T-helper 1 cell (primary cell): ENCODE results near the gene ABLIM1.

Source experiments
- DNase-seq, 5 donors: peaks; one replicate each; pipeline ENCODE4 v3.0.0-alpha.2; 2012 to 2020

The ABLIM1 gene

DNA sequence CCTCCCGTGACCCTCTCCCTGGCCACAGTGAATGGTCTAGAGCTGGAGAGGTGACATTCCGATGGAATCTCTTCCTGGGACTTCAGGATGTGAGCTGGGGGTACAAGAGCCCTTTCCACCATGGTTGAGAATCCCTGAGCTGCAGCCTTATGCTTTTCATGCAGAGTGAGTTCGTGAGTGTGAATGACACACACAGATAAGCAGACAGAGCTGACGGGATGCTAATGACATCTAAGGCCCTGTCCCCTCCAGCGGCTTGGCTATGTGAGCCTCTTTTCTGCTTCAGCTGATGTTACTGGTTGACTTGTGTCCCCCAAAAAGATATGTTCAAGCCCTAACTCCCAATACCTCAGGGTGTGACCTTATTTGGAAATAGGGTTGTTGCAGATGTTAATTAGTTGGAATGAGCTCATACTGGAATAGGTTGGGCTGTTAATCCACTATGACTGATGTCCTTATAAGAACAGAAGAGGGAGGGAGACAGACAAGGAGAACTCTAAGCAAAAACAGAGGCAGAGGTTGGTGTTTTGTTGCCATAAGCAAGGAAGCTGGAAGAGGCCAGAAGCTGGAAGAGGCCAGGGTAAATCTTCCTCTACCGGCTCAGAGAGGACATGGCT is 142.7 kb downstream of the ABLIM1 start:
- no peak for DNase-seq

DNA sequence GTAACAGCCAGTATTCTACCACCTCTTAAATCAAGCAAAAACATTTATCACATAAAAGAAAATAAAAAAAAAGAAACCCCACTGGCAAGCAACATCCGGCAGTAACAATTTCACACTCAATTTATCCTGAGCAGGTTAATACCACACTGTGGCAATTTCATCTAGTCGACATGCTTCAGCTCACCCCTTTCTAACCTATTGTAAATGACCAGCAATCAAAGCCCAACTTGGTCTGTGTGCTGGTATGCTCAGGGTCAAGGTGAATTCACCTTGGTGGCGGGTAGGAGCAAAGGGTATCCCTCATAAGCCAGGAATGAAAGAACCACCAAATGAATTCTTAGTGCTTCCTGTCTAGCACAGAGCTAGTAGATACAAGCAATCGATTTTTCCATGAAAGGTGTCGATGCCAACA is 144.7 kb downstream of the ABLIM1 start:
- DNase-seq, result no peak

DNA sequence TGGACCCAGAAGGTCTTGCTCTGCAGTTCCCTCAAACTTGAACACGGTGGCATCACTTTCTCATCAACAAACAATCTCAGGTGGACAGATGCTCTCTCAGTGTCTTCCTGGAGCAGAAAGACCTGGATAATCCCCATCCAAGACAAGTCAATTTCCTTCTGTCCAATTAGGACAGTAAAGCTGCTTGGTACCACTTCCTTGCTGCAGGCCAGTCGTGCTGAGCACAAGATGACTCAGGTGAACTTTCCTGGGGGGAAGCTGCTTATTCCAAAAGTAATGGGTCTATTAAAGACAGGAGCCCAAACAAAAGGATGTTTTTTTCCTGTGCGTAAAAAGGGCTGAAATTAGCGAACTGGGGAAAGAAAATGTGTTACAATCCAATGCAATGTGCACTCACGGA is 146.2 kb downstream of the ABLIM1 start:
- no peak for DNase-seq

DNA sequence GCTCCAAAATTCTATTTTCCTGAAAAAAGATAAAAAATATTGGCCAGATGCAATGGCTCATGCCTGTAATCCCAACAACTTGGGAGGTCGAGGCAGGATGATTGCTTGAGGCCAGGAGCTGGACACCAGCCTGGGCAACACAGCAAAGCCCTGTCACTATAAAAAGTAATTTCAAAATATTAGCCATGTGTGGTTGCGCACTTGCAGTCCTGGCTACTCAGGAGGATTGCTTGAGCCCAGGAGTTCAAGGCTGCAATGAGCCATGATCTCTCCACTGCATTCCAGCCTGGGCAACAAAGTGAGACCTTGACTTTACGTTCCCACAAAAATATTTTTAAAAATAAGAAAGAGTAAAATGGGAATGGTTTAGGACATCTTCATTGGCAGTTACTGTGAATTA is 149.7 kb downstream of the ABLIM1 start:
- DNase-seq, result no peak

DNA sequence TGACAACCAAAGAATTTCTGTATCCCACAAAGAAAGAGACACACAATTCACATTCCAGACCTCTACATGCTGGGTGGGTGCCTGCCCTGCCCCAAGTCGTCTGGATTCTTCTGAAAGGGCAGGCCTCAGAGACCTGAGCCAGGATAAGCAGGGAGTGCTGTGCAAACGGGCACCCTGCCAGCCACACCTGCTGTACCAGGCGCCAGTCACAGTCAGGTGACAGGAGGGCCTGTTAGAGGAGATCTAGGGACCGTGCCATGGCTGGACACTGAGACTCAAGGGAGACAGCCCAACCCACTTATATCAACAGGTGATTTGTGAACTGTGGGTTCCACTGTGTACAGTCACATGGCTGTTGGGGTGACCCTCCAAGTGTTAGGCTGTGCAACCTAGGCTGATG is 150.6 kb downstream of the ABLIM1 start:
- DNase-seq, result no peak

DNA sequence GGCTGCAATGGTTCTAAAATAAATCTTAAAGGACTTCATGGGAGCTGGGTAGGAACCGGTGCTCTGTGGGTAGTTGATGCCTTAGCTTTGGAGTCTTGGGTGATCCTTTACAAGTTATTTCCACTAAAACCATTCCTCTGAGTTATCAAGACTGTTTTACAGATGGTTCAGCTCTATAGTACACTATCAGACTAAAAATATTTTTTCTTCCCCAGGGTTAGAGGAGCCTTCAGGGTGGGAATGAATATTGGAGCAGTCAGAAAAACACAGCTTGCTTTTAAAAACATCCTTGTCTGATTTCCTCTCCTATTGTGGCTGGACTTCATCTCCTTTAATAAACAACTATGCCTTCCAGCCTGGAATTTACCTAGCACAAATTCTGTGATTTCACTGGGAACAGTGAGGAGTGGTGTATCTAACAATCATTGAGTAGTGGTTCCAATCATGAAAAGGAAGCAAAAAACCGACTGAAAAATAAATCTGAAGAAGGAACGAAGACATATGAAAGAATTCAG is 151.1 kb downstream of the ABLIM1 start:
- no peak for DNase-seq

DNA sequence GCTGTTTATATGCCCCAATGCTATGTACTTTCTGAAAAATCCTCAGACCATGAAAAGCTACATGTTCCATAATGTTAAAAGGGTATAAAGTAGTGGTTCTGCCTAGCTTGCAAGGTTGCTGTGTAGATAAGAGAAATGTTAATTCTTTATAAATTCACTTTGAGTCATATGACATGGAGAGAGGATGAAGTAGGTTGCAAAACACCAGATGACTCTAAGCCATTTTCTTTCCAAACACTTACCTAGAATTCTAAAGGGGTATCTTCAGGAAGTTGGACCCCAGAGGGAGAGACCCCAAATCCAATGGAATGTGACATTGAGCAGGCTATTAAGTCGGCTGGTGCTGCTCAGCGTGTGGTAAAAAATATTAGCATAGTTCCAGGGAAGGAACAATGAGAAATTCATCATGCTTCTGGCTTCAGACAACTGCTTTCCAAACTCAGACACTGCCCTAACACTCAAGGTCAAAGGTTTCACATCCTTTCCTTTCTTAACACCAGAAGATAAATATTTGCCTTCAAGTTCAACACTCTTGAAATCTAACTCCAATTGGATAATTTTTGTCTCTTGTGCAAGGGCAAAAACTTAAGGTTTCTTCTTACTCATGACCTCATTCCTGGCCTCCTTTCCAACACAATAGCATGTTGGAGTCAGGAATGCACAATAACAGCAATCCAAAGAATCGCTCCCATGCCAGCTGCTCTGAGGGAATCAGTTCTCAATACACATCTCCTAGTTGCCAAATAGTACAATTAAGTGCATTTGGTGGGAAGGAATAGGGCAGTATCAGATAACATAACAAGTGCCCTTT is 153.1 kb downstream of the ABLIM1 start:
- DNase-seq, result no peak

DNA sequence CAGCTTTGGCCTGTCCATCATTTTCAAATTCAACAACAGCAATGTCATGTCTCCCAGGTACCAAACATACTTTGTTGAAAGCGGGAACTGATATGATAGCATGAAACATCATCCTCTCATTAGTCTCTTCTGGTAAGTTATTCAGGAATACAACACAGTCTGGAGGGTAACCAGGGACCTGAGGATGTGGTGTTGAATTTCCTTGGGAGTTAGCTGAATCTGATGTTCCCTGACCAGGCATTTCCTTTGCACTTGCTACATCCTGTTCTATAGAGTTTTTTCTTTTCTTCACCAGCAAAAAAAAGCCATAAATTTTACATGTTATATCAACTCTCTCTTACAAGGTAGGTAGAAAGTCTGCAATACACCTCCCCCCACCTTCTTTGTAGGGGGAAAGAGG is 156.0 kb downstream of the ABLIM1 start:
- DNase-seq, result no peak

DNA sequence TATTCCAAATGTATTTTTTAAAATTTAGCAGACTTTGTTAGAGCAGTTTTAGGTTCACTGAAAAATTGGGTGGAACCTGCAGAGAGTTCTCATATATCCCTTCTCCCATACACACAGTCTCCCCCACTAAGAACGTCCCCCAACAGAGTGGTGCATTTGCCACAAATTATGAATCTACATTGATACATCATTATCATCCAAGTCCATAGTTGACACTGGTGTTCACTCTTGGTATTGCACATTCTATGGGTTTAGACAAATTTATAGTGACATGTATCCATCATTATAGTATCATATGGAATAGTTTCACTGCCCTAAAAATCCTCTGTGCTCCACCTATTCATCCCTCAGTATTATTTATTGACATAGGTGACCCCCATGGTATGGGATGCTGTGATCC is 156.4 kb downstream of the ABLIM1 start:
- DNase-seq, result no peak

DNA sequence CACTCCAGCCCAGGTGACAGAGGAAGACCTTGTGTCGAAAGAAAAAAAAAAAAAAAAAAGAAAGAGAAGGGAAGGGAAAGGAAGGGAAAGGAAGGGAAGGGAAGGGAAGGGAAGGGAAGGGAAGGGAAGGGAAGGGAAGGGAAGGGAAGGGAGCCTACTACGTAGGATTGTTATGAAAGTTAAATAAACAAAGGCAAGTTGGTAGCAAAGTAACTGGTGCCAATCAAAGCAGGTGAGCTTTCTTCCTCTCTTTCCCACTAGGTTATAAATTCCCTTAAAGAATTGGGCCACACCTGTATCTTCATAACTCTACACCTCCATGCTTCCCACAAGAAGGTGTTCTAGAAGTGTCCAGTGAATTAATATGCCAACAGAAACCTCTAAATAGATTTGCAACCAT is 157.4 kb downstream of the ABLIM1 start:
- no peak for DNase-seq

DNA sequence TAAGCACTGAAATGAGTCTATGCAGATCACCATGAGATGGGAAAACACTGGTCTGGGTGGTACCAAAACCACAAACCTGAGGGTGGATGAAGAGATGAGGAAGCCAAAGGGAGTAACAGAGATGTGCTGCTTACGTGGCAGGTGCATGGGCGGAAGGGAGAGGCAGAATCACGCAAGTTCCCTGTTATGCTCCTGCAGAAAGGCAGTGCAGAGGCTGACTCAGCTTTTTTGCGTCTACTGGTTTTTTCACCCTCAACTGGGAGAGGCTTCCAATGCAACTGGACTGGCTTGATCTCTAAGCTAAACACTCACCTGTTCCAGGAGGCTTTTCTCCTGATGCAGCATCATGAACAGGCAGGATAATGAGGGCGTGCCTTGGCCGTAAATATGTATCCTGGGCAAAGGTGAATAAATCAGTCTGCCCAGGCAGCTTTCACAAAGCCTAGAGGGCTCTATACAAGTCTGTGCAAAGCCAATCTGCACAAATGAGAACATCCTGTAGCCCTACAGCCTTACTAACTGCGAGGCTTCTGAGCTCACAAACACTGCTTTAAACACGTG is 158.4 kb downstream of the ABLIM1 start:
- DNase-seq, result peak in 3 of 5 donors; percentile 5 to 87 (median 39)

DNA sequence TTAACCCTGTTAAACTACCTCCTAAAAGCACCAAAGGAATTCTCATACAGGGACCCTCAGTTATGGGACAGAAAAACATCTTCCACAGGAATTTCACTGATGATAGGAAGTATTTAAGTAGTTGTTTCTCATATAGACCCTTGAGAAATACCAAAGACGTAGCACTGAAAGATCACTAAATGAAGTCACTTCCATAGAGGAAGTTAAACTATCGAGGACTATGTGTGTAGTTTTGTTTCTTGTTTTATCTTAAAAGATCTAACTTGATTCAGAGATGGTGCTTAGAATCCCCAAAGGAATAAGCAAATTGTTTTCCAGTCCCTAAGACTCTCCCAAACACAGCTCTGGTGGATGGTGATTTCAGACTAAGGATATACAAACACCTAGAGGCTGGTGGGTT is 159.0 kb downstream of the ABLIM1 start:
- no peak for DNase-seq

DNA sequence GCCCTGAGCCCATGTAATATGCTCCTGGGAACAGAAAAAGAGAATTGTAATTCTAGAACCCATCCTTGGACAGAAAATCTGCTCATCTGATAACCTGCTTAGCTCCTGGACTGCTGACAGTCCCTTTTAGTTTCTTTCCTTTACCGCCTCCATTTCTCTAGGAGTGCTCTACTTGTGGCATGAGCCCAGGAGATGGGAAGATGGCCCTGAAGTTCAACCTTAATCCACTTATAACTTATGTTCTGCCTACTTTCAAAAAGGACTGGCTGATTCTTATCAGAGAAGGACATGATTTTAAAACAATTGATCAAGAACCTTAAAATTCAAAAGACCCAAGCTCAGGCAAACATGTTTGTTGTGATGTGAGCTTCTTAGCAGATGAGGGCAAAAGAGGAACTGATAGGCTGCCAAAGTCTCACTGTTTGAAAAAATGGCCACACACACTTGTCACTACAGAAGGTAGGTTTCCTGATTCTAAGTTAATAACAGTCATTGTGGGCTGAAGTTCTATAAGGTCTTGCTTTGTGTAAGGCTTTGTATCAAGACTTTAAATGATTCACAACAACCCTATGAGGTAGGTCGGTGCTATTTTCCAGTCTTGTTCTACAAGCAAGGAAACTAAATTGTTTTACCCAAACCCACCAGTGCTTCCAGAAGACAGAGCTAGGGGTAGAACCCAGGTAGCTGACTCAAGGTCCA is 159.5 kb downstream of the ABLIM1 start:
- DNase-seq, result peak in 1 of 5 donors; percentile 33

DNA sequence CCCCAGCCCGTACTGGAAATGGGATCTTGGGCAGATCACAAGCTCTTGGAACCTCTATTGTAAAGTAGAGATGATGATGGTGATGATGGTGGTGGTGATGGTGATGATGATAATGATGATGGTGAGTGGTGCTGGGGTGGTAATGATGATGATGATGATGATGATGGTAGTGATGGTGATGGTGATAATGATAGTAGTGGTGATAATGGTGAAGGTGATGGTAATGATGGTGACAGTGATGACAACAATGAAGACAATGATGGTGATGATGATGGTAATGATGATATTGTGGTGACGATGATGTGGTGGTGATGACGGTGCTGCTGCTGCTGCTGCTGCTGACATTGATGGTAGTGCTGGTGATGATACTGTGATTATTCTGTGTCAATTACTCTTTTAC is 162.8 kb downstream of the ABLIM1 start:
- DNase-seq, result no peak

DNA sequence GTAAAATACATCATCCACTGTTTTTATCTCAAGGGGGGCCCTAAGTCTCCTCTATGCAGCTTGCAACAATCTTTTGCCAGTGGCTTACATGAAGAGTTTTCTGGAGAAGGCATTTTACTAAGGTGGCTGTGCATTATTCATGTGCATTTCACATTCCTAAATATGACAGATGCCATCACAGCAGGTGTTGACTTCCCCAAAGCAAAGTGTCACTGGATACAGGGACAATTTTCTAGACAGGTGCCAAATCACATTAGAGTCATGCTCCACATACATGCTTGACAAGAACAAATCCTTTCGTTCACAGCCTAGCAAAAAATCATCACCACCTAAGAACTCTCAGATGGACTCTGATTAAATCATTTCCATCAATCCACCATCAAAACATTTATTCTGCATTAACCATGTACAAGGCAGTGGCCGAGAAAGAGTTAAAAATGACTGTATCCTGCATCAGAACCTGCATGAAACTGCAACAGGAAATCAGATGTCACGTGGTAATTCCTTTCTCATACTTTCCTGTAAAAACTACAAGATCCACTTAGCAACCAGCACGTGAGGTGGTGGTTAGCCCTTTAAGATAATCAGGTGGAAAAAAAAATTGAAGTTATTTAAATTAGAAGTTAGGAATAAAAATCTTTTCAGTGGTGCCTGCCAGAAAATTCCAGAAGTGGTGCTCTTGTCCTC is 165.6 kb downstream of the ABLIM1 start:
- DNase-seq, result peak in 1 of 5 donors; percentile 80

DNA sequence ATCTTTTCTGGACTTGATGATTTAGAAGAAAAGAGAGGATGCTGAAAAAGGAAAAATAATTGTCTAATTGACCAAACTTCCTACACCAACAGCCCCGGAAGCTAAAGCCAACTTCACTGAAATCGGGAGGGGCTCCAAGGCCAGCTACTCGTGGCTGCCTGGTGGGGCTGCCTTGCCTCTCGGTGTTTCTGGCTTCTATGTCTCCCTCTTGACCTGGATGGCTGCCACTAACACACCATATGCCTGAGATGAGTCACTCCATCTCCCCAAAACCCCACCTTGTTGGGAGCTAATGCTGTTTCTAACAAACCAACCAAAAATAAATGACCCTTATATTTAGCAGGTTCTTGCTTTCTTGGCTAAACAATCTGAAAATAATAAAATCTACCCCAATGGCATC is 166.1 kb downstream of the ABLIM1 start:
- DNase-seq, result no peak

DNA sequence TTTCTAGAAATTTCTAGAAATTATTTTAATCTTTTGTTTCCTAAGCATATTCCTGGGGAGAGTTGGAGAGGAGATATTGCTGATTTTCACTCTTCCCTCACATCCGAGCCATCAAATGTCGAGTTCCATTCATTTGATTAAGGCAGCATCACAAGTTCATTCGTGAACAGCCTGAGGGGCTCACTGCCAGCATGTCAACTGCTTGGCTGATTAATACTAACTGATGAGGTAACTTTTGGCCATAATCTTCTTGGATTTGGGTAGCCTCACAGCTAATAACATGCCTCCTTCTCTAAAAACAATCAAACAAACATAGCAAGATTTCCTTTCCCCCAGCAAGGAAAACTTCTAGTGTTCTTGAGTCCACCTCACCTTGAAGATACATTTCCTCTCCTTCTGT is 166.7 kb downstream of the ABLIM1 start:
- DNase-seq, result no peak

DNA sequence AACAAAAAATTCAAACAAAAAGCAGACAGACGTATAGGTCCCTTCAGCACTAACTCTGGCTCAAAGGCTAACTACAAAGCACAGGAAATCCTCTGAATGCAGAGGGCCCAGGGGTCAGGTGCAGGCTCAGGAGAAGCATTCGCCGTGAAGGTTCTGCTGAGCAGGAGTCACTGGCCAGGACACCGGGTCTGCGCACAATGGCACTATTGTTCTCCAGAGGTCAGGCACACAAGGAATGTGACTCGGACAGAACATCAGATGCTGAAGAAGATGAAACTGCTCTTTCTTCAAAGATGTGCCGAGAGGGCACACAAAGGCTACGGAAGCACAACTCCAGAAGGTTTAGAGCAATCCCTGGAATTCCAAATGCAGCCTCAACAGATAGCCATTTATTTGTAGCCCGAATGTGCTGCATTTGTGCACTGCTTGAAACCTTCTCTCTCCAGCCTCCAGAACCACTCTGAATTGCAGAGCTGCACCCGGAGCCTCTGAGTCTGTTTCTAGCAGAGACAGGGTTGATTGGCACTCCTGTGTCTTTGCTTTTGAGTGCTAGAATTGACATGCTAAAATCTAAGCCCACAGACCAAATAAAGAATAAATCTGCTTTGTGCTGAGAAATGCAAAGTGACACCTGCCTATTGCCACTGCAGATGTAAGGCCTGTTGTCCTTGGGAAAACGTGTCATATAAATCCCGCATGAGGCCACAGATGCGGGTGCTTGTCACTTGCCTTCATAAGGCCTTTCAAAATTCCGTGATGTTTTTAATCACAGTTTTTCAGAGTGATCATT is 168.4 kb downstream of the ABLIM1 start:
- DNase-seq, result no peak

DNA sequence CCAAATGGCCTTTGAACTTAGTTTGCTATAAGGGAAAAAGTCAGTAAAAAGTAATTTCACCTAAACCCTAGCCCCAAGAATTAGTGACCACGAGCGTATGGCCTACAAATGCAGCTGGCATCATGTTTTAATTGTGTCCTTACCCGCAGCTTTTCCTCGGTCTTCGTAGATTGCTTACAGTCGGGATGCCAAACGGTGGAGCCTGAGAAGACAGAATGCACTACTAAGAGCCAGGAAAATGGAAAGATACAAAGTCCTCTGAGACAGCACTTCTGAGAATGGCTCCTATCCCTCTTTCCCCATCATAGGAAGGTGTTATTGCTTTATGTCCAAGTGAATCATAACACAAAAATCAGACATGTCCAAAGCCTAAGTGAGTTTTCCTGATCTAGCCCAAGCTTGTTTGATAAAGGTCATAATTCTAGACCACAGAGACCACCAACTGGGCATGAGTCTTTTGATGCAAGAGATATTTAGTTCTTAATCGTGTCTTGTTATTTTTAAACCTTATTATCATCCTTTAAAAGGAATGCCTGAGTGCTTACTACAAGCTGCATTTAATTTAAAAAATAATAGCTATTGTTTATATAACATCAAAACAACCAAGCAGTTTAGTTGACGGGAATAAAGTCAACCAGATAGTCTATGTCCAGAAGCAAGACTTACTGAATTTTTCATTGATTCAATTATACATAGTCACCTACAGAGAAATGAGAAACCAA is 170.1 kb downstream of the ABLIM1 start:
- DNase-seq, result no peak

DNA sequence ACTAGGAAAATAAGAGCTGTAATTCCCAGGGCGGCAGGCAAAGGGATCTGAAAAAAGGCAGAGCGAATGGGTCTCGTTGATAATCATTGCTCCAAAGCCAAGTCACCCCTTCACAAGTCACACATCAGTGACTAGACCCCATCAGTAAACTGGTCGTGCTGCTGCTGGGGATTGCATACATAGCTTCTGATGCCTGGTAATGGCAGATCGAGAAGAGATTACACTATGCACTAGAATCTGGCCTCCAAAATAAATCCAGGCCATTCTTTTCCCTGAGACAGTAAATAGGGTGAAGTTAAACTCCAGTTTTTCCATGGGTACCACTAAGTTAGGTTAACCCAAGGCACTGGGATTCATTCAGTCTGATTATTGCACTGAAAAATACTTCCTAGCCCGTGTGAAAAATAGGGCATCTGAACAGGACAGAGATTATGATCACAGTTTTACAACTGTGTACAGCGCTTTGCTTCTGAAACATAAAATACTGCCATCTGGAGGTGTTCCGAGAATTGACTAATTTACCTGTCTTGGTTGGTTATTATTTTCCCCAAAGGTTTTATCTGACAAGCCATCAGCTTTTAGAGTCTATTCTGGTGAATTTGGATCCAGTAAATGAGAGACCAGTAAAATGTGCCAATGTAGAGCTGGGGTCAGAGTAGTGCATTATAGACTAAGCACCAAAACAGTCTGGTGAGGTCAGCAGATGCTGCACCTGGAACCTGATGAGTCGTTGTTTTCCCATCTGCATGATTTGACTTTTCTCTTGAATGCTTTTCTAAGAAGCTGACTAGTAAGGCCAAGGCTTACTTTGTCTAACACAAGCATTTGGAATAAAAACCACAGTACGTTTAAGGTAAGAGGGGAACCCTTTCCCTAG is 170.9 kb downstream of the ABLIM1 start:
- peak in 1 of 5 donors; percentile 42 for DNase-seq
